ENCODE results near the gene AKNAD1.

The AKNAD1 gene

GRCh38 chr1:108780937-108781574 lies 75.8 kb downstream of the AKNAD1 start:
- no peak for TF ChIP-seq CTCF (IDR thresholded peaks at IDR 0.05)
- Mint-ChIP-seq H3K27ac (no peak overlapping the region), H3K4me1 (no peaks in the 10 kb centered on the region), H3K27me3 (ENCODE audit: low read depth, poor library complexity) (no peaks in the 10 kb centered on the region), H3K4me3 (no peak overlapping the region), H3K9me3 (peaks cover 30% of the 10 kb centered on the region), H3K36me3 (ENCODE audit: low read depth) (peaks cover 54% of the 10 kb centered on the region)
- DNase-seq = no peak

GRCh38 chr1:108779455-108779854 lies 77.4 kb downstream of the AKNAD1 start:
- Mint-ChIP-seq H3K4me1 (no peaks in the 10 kb centered on the region), H3K9me3 (peaks cover 14% of the 10 kb centered on the region), H3K36me3 (ENCODE audit: low read depth) (peaks cover 49% of the 10 kb centered on the region), H3K4me3 (no peak overlapping the region), H3K27ac (no peak overlapping the region), H3K27me3 (ENCODE audit: low read depth, poor library complexity) (no peaks in the 10 kb centered on the region)
- no peak for TF ChIP-seq CTCF (IDR thresholded peaks at IDR 0.05)
- DNase-seq = no peak

- TF ChIP-seq CTCF (IDR thresholded peaks at IDR 0.05) = no peak
- DNase-seq = no peak
- Mint-ChIP-seq H3K36me3 (ENCODE audit: low read depth) (peaks cover 41% of the 10 kb centered on the region), H3K27me3 (ENCODE audit: low read depth, poor library complexity) (no peaks in the 10 kb centered on the region), H3K4me3 (no peak overlapping the region), H3K27ac (no peak overlapping the region), H3K4me1 (no peaks in the 10 kb centered on the region), H3K9me3 (no peaks in the 10 kb centered on the region)
Observed at GRCh38 chr1:108777839-108778238, 79.1 kb downstream of the AKNAD1 start.

GRCh38 chr1:108767708-108768107 lies 89.2 kb downstream of the AKNAD1 start:
- H3K4me3 Mint-ChIP-seq = no peak overlapping the region
- no peak for TF ChIP-seq CTCF (IDR thresholded peaks at IDR 0.05)
- H3K36me3 Mint-ChIP-seq (ENCODE audit: low read depth) = peaks cover 22% of the 10 kb centered on the region
- no peaks in the 10 kb centered on the region for H3K4me1 Mint-ChIP-seq
- no peaks in the 10 kb centered on the region for H3K9me3 Mint-ChIP-seq
- no peak overlapping the region for H3K27ac Mint-ChIP-seq
- H3K27me3 Mint-ChIP-seq (ENCODE audit: low read depth, poor library complexity) = no peaks in the 10 kb centered on the region
- no peak for DNase-seq

- H3K27me3 Mint-ChIP-seq (ENCODE audit: low read depth, poor library complexity) = no peaks in the 10 kb centered on the region
- no peak overlapping the region for H3K27ac Mint-ChIP-seq
- H3K36me3 Mint-ChIP-seq (ENCODE audit: low read depth) = peaks cover 25% of the 10 kb centered on the region
- TF ChIP-seq CTCF (IDR thresholded peaks at IDR 0.05) = no peak
- no peak overlapping the region for H3K4me3 Mint-ChIP-seq
- no peaks in the 10 kb centered on the region for H3K4me1 Mint-ChIP-seq
- no peaks in the 10 kb centered on the region for H3K9me3 Mint-ChIP-seq
- no peak for DNase-seq
Observed at GRCh38 chr1:108767115-108767514, 89.8 kb downstream of the AKNAD1 start.

Data from nephron progenitor cell (in vitro differentiated cells).